Activated CD8-positive, alpha-beta memory T cell treated with anti-CD3 and anti-CD28 coated beads, Interleukin-2, amount 50 U/mL, for 1 hour (primary cell): ENCODE data around the gene SLC6A7.
A peak's percentile ranks its signal among the peaks of the same experiment; 100 is the strongest.

ENCODE experiments used
- DNase-seq: peaks from one replicate; pipeline ENCODE4 v3.0.0-alpha.2; 2020; ENCODE audit errors: extremely low read depth

SLC6A7 gene

GRCh38 chr5:150155258-150156026 lies 34.4 kb upstream of the SLC6A7 start, which contains the start of gene PDGFRB:
TSS of gene PDGFRB (minus strand) at chr5:150155845. CDS start at chr5:150137047, 18,798 bp downstream.
- peak; percentile 9 for DNase-seq

- DNase-seq = no peak
These were observed 33.9 kb upstream of the SLC6A7 start for GRCh38 chr5:150156027-150156368.

- DNase-seq = no peak
These were observed 33.3 kb upstream of the SLC6A7 start for GRCh38 chr5:150156540-150156939.

GRCh38 chr5:150157168-150157567 lies 32.7 kb upstream of the SLC6A7 start:
- DNase-seq = no peak

- DNase-seq = no peak
These were observed 31.5 kb upstream of the SLC6A7 start for GRCh38 chr5:150158170-150158949.

GRCh38 chr5:150159031-150159430 lies 30.8 kb upstream of the SLC6A7 start:
- no peak for DNase-seq

- DNase-seq = no peak
These were observed 30.1 kb upstream of the SLC6A7 start for GRCh38 chr5:150159741-150160179.

- DNase-seq = no peak
These were observed 29.3 kb upstream of the SLC6A7 start for GRCh38 chr5:150160448-150161081.

- peak; percentile 13 for DNase-seq
These were observed 28.4 kb upstream of the SLC6A7 start for GRCh38 chr5:150161242-150162141.

GRCh38 chr5:150162142-150162513 lies 27.7 kb upstream of the SLC6A7 start:
- DNase-seq = no peak

- no peak for DNase-seq
These were observed 26.8 kb upstream of the SLC6A7 start for GRCh38 chr5:150163035-150163434.

GRCh38 chr5:150163547-150164059 lies 26.3 kb upstream of the SLC6A7 start:
- no peak for DNase-seq

- no peak for DNase-seq
These were observed 25.5 kb upstream of the SLC6A7 start for GRCh38 chr5:150164211-150164980.

GRCh38 chr5:150166037-150166649 lies 23.7 kb upstream of the SLC6A7 start:
- DNase-seq = no peak

- no peak for DNase-seq
These were observed 23.0 kb upstream of the SLC6A7 start, which contains the start of gene CDX1 for GRCh38 chr5:150166650-150167511. TSS of gene CDX1 (plus strand) at chr5:150166778. CDS start at chr5:150166877, 99 bp downstream.

- no peak for DNase-seq
These were observed 22.4 kb upstream of the SLC6A7 start for GRCh38 chr5:150167512-150167850.

GRCh38 chr5:150167908-150168307 lies 22.0 kb upstream of the SLC6A7 start:
- DNase-seq = no peak

- DNase-seq = no peak
These were observed 21.0 kb upstream of the SLC6A7 start for GRCh38 chr5:150168864-150169263.

- DNase-seq = no peak
These were observed 17.7 kb upstream of the SLC6A7 start for GRCh38 chr5:150172145-150172544.
